Measurements from ENCODE around the gene PRSS23. TPM values are rescaled to one million over a fixed set of nuclear protein-coding genes. Genes with fewer than 3 reads are reported as not detected.
A peak's percentile ranks its signal among the peaks of the same experiment; 100 is the strongest.

PRSS23 gene
- 47.1 and 48.1 TPM in 2 replicates for total RNA-seq (ENCODE audit: low replicate concordance)
- long read RNA-seq, full-length matches to known transcripts = 326 of 366 reads
- long read RNA-seq, partial matches to known transcripts = 0 of 366 reads
- long read RNA-seq, other reads (novel, unspliced or antisense) = 40 of 366 reads

GRCh38 chr11:86800076-86800959, at the start of gene PRSS23:
TSS of gene PRSS23 (plus strand) at chr11:86800542. CDS start at chr11:86807644, 7,102 bp downstream.
- peak; percentile 81 for DNase-seq (ENCODE audit: extremely low spot score, unreplicated experiment)
- peak within 1 kb of the TSS; percentile 91 for H3K4me3 Mint-ChIP-seq
- H3K36me3 Mint-ChIP-seq = peaks cover 6% of the 10 kb centered on the region
- peaks cover 12% of the 10 kb centered on the region for H3K27me3 Mint-ChIP-seq
- H3K4me1 Mint-ChIP-seq (ENCODE audit: unreplicated experiment) = peaks cover 30% of the 10 kb centered on the region
- no peaks in the 10 kb centered on the region for H3K9me3 Mint-ChIP-seq
- no peak for TF ChIP-seq CTCF (conservative IDR thresholded peaks at IDR 0.05)
- peak within 1 kb of the TSS; percentile 83 for H3K27ac Mint-ChIP-seq

GRCh38 chr11:86753459-86753858, 46.9 kb upstream of the PRSS23 start:
- Mint-ChIP-seq H3K27ac (no peak overlapping the region), H3K4me3 (no peak overlapping the region), H3K9me3 (no peaks in the 10 kb centered on the region), H3K36me3 (no peaks in the 10 kb centered on the region), H3K4me1 (ENCODE audit: unreplicated experiment) (peaks cover 13% of the 10 kb centered on the region), H3K27me3 (peaks cover 14% of the 10 kb centered on the region)
- no peak for DNase-seq (ENCODE audit: extremely low spot score, unreplicated experiment)
- no peak for TF ChIP-seq CTCF (conservative IDR thresholded peaks at IDR 0.05)

GRCh38 chr11:86755146-86755545, 45.2 kb upstream of the PRSS23 start:
- TF ChIP-seq CTCF (conservative IDR thresholded peaks at IDR 0.05) = no peak
- no peak for DNase-seq (ENCODE audit: extremely low spot score, unreplicated experiment)
- H3K27me3 Mint-ChIP-seq = peaks cover 7% of the 10 kb centered on the region
- no peak overlapping the region for H3K4me3 Mint-ChIP-seq
- H3K27ac Mint-ChIP-seq = no peak overlapping the region
- peaks cover 10% of the 10 kb centered on the region for H3K4me1 Mint-ChIP-seq (ENCODE audit: unreplicated experiment)
- H3K36me3 Mint-ChIP-seq = no peaks in the 10 kb centered on the region
- H3K9me3 Mint-ChIP-seq = no peaks in the 10 kb centered on the region

GRCh38 chr11:86758171-86758570, 42.2 kb upstream of the PRSS23 start:
- no peak overlapping the region for H3K27ac Mint-ChIP-seq
- peaks cover 10% of the 10 kb centered on the region for H3K4me1 Mint-ChIP-seq (ENCODE audit: unreplicated experiment)
- no peak overlapping the region for H3K4me3 Mint-ChIP-seq
- no peak for TF ChIP-seq CTCF (conservative IDR thresholded peaks at IDR 0.05)
- no peaks in the 10 kb centered on the region for H3K27me3 Mint-ChIP-seq
- H3K36me3 Mint-ChIP-seq = no peaks in the 10 kb centered on the region
- H3K9me3 Mint-ChIP-seq = peaks cover 9% of the 10 kb centered on the region
- no peak for DNase-seq (ENCODE audit: extremely low spot score, unreplicated experiment)

GRCh38 chr11:86760577-86760976, 39.8 kb upstream of the PRSS23 start:
- Mint-ChIP-seq H3K27ac (no peak overlapping the region), H3K27me3 (no peaks in the 10 kb centered on the region), H3K9me3 (peaks cover 9% of the 10 kb centered on the region), H3K4me3 (no peak overlapping the region), H3K36me3 (no peaks in the 10 kb centered on the region), H3K4me1 (ENCODE audit: unreplicated experiment) (peaks cover 10% of the 10 kb centered on the region)
- TF ChIP-seq CTCF (conservative IDR thresholded peaks at IDR 0.05) = no peak
- no peak for DNase-seq (ENCODE audit: extremely low spot score, unreplicated experiment)
